ENCODE results near the gene KPNA5. TPM values are rescaled to one million over a fixed set of nuclear protein-coding genes. Genes with fewer than 3 reads are reported as not detected.

KPNA5 gene
- total and polyA plus RNA-seq, 2 of the 8 experiments (the other 6 are each of a cell fraction or from before 2014, with no cell fraction given): 2.0 to 9.7 TPM

DNA sequence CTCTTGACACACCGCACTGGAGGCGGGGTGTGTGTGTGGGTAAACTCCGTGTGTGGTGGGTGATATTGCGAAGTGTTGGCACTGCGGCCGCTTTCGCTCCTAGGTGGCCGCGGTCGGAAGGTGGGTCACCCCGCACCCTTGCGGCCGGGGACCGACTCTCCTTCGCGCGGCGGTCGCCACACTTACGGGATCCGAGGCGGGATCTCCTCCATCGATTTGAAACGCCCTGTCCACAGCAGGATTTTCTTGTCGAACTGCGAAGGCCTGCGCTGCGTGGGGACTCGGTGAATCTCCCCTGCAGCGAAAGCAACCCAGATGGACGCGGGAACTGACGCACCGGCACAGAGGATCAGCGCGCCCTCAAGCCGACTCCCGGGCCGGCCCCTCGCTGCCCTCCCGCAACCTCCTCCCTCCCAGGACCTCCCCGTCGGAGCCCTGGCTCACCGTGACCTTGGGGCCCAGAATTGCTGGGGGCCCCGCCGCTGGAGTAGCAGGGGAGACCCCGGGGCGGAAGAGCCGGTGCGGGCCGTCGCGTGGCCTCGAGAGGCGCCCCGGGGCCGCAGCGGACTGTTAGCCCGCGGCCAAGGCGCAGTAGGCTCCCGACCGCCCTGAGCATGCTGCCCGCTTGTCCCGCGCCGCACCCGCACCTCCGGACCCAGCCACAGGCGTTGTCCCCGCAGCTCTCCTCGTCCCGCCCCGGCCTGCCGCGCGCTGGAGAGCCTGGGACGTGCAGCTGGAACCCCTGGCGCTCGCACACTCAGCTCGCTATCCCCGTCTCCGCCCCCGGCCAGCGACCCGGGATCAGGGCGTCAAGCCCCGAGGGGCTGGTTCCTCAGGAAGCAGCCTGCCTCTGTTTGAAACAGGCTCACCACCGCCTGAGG lies 84.2 kb downstream of the KPNA5 start, which contains the start of gene FAM162B:
Gene FAM162B, minus strand, starts transcription at position 759 of the 881 bp plus-strand sequence. Its CDS starts 143 bp downstream, at position 616.
- Histone ChIP-seq H3K4me3 (ENCODE audit: extremely low read depth in 1 of 4, insufficient read depth in 2 of 4, low read depth in 3 of 4, low read length in 4 of 4) (peak within 1 kb of the TSS; percentile 33 to 72 (median 68)), H2BK20ac (ENCODE audit: low read length) (peak within 1 kb of the TSS; percentile 35; the same call in 1 of the 2 replicates), H4K8ac (ENCODE audit: extremely low read depth, insufficient read depth, low read length) (peak within 1 kb of the TSS; percentile 46; the same call in 1 of the 2 replicates), H3K18ac (ENCODE audit: extremely low read depth, low read length) (0 out of 2 replicates have a peak within 1 kb of the TSS, but pooled peaks have one; percentile 2), H2BK5ac (ENCODE audit: low read depth, low read length) (no peak within 1 kb of the TSS), H3K4ac (replicated peaks; ENCODE audit: insufficient read length, low read depth, low read length) (no peak within 1 kb of the TSS), H3K23ac (ENCODE audit: insufficient read length) (no peak within 1 kb of the TSS), H3K27ac (ENCODE audit: low read depth, low read length) (no peak within 1 kb of the TSS), H3K4me1 (replicated peaks in 1 of 4; ENCODE audit: control insufficient read depth in 3 of 4, insufficient read depth in 4 of 4, low read length in 3 of 4) (peaks cover 0 to 2% (median 0%) of the 10 kb centered on the region in 4 experiments; a peak in 3 of 7 replicates), H4K5ac (ENCODE audit: insufficient read length, low read depth, low read length) (no peak within 1 kb of the TSS), H4K20me1 (replicated peaks in 1 of 2; ENCODE audit: control insufficient read depth in 1 of 2, insufficient read depth in 2 of 2, low read length in 2 of 2) (no peaks in the 10 kb centered on the region), H3K14ac (ENCODE audit: insufficient read length) (no peak within 1 kb of the TSS), H2AK5ac (ENCODE audit: low read depth, low read length) (no peak within 1 kb of the TSS), H3K9ac (replicated peaks in 1 of 4; ENCODE audit: extremely low read depth in 1 of 4, low read depth in 3 of 4, low read length in 3 of 4) (no peak within 1 kb of the TSS), H3K36me3 (ENCODE audit: control insufficient read depth in 2 of 4, insufficient read depth in 4 of 4, low read length in 3 of 4) (no peaks in the 10 kb centered on the region), H2BK120ac (replicated peaks; ENCODE audit: low read depth, low read length) (no peak within 1 kb of the TSS), H3K9me3 (ENCODE audit: insufficient read depth in 2 of 2, low read depth in 1 of 2, low read length in 1 of 2) (no peaks in the 10 kb centered on the region), H3K56ac (replicated peaks; ENCODE audit: insufficient read length, low read depth, low read length) (peak within 1 kb of the TSS; percentile 9), H2BK15ac (ENCODE audit: low read length) (no peak within 1 kb of the TSS), H3K27me3 (replicated peaks in 1 of 4; ENCODE audit: control insufficient read depth in 3 of 4, extremely low read depth in 1 of 4, insufficient read depth in 3 of 4, low read length in 3 of 4) (peaks cover 8 to 31% (median 24%) of the 10 kb centered on the region in 4 experiments), H3K4me2 (ENCODE audit: insufficient read depth in 1 of 2, low read depth in 2 of 2, low read length in 2 of 2) (peak within 1 kb of the TSS; percentile 63 to 97), H4K91ac (replicated peaks; ENCODE audit: insufficient read length, low read length) (no peak within 1 kb of the TSS), H3K79me2 (ENCODE audit: control insufficient read depth in 1 of 2, insufficient read depth in 2 of 2, low read length in 2 of 2) (no peaks in the 10 kb centered on the region), H2BK12ac (ENCODE audit: low read depth, low read length) (no peak within 1 kb of the TSS), H3K23me2 (ENCODE audit: low read depth, low read length) (peaks cover 12% of the 10 kb centered on the region; the same call in 1 of the 2 replicates), H2AFZ (ENCODE audit: low read length) (peak within 1 kb of the TSS; percentile 98), H3K79me1 (ENCODE audit: low read depth, low read length) (no peaks in the 10 kb centered on the region)
- ChIA-PET POLR2A (ENCODE audit: partially characterized antibody) (interaction anchor here (1.0 kb wide), 1 partner anchor 149 kb away, joined by 3 read pairs; the partner anchor contains the start of gene RSPH4A), CTCF (ENCODE audit: partially characterized antibody) (interaction anchor here (0.7 to 1.7 kb wide), 8 partner anchors 14 to 460 kb away, joined by 3 to 13 read pairs (median 3); no protein-coding TSS in a partner anchor)
- DNase-seq (ENCODE audit: low read depth in 1 of 2, low spot score in 2 of 2): peak; percentile 38 to 75
- no peak for FAIRE-seq
- 3% methylated on average over 59 of the region's 89 CpGs; no CpG with 5 or more reads in 1 of the 2 experiments for whole genome bisulfite sequencing, 2 experiments (ENCODE audit: extremely low coverage in 1 of 2, insufficient coverage in 1 of 2, insufficient read length in 1 of 2, insufficient replicate concordance in 2 of 2, low coverage in 1 of 2, low lambda C conversion rate in 2 of 2, missing lambda C conversion rate in 1 of 2)
- TF ChIP-seq TAF1 (IDR thresholded peaks at IDR 0.05; ENCODE audit: low read depth, low read length): no peak
- TF ChIP-seq SAP30 (IDR thresholded peaks at IDR 0.05; ENCODE audit: insufficient read depth, insufficient replicate concordance, low read length): no peak
- no peak for TF ChIP-seq CTBP2 (IDR thresholded peaks at IDR 0.05; ENCODE audit: borderline replicate concordance, insufficient read depth, insufficient read length, low read length)
- TF ChIP-seq GABPA (IDR thresholded peaks at IDR 0.05; ENCODE audit: borderline replicate concordance, insufficient read depth, low read length): no peak
- no peak for TF ChIP-seq HDAC6 (IDR thresholded peaks at IDR 0.05; ENCODE audit: low read depth, low read length)
- TF ChIP-seq SIN3A (conservative IDR thresholded peaks at IDR 0.05 in 1 of 2, IDR thresholded peaks at IDR 0.05 in 1 of 2; ENCODE audit: low read depth in 1 of 2, low read length in 2 of 2): 0 out of 4 replicates have a peak, but pooled peaks of 1 of the 2 experiments have one; percentile 32
- no peak for TF ChIP-seq KDM5A (IDR thresholded peaks at IDR 0.05; ENCODE audit: low read length)
- TF ChIP-seq EGR1 (IDR thresholded peaks at IDR 0.05; ENCODE audit: borderline replicate concordance, low read depth, low read length): peak; percentile 47; the same call in 1 of the 2 replicates
- TF ChIP-seq BACH1 (IDR thresholded peaks at IDR 0.05; ENCODE audit: low read length): no peak; the same call in 1 of the 2 replicates
- TF ChIP-seq TEAD4 (IDR thresholded peaks at IDR 0.05; ENCODE audit: low read depth, low read length): no peak
- no peak for TF ChIP-seq YY1 (IDR thresholded peaks at IDR 0.05; ENCODE audit: low read depth, low read length)
